ENCODE measurements around the gene CDK5. TPM values are rescaled to one million over a fixed set of nuclear protein-coding genes. Genes with fewer than 3 reads are reported as not detected.

Gene CDK5
- total RNA-seq, 6 donors from 2014 or later, result 2.1 to 14.4 (median 10.1) TPM

DNA sequence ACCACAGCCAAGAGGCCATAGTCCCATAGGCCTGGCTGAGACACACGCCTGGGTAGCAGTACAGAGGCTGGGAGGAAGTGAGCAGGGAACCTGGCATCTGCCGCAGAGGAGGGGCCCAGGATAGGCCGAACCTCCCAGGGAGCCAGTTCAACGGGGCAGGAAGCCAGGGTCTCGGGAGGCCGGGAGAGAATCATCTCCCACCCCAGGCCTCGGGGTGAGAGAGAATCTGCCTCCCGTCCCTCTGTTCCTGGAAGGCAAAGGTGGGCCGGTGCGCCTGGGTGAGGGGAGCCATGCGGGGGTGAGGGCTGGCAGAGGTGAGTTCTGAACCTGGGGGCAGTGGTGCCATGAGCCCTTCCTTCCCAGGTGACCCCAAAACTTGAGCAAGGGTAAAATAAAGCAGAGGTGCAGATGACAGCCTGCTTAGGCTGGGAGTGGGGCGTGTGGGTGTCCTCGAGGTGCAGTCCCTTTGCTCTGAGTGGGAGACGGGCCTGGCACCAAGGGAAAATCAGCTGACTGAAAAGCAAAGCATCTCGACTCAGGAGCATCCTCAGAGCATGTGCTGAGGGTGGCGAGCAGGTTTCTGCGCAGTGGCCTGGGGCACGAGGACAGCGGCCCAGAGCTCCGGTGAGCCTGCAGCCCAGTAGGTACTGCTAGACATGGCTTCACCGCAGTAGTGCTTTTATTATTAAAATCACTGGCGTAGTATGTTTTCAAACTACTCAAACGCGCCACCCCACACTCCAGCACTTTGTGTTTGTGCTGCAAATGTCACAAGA is 44.1 kb upstream of the CDK5 start:
- DNase-seq, result peak in 1 of 2 donors; percentile 38
- TF ChIP-seq POLR2AphosphoS5 (IDR thresholded peaks at IDR 0.05) (no peak), EP300 (IDR thresholded peaks at IDR 0.05) (no peak), POLR2A (IDR thresholded peaks at IDR 0.05) (no peak)
- TF ChIP-seq, protein P1, sequence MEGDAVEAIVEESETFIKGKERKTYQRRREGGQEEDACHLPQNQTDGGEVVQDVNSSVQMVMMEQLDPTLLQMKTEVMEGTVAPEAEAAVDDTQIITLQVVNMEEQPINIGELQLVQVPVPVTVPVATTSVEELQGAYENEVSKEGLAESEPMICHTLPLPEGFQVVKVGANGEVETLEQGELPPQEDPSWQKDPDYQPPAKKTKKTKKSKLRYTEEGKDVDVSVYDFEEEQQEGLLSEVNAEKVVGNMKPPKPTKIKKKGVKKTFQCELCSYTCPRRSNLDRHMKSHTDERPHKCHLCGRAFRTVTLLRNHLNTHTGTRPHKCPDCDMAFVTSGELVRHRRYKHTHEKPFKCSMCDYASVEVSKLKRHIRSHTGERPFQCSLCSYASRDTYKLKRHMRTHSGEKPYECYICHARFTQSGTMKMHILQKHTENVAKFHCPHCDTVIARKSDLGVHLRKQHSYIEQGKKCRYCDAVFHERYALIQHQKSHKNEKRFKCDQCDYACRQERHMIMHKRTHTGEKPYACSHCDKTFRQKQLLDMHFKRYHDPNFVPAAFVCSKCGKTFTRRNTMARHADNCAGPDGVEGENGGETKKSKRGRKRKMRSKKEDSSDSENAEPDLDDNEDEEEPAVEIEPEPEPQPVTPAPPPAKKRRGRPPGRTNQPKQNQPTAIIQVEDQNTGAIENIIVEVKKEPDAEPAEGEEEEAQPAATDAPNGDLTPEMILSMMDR (IDR thresholded peaks at IDR 0.05), result no peak
- peak overlapping the region in 2 of 4 donors; percentile 35 for H3K27ac ChIP-seq
- H3K9me3 ChIP-seq, result no peaks in the 10 kb centered on the region
- WGBS, 2 donors, result 85 to 86% methylated on average over 18 to 23 of the region's 24 CpGs
- no peak overlapping the region for H3K4me3 ChIP-seq
- peaks cover 0 to 33% (median 12%) of the 10 kb centered on the region in 4 donors for H3K4me1 ChIP-seq
- no peaks in the 10 kb centered on the region for H3K27me3 ChIP-seq
- H3K36me3 ChIP-seq, result peaks cover 0 to 8% (median 2%) of the 10 kb centered on the region in 4 donors
- peak; percentile 12 to 28 for ATAC-seq (ENCODE audit: low FRiP score in 2 of 2)

DNA sequence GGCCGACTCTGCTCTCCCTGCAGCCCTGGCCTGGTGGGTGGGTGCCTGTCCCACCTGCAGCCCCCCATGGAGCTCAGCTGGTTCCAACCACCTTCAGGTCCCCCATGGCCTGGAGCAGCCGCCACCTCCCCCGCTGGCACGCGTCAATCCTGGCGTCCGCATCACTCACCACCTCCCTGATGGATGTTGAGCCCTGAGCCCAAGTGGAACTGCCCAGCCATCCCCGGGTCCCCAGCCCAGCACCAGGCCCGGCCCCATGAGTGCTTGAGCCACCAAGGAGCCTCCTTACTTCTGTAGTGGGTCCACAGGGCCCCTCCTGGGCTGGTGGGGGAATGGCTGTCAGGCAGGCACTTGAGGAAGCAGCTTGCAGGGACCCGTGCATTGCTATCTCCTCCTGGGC is 43.2 kb upstream of the CDK5 start:
- Histone ChIP-seq H3K27ac (peak overlapping the region in 1 of 4 donors; percentile 35), H3K9me3 (no peaks in the 10 kb centered on the region), H3K4me1 (peaks cover 0 to 33% (median 13%) of the 10 kb centered on the region in 4 donors), H3K36me3 (peaks cover 0 to 6% (median 2%) of the 10 kb centered on the region in 4 donors), H3K27me3 (no peaks in the 10 kb centered on the region), H3K4me3 (no peak overlapping the region)
- DNase-seq, result peak in 1 of 2 donors; percentile 78
- ATAC-seq (ENCODE audit: low FRiP score in 2 of 2), result peak in 1 of 2 donors; percentile 21
- TF ChIP-seq POLR2AphosphoS5 (IDR thresholded peaks at IDR 0.05), result no peak
- TF ChIP-seq POLR2A (IDR thresholded peaks at IDR 0.05), result no peak
- no peak for TF ChIP-seq EP300 (IDR thresholded peaks at IDR 0.05)
- TF ChIP-seq, protein P1 (IDR thresholded peaks at IDR 0.05), result no peak
- 93% methylated on average over 7 of the region's 10 CpGs; no CpG with 5 or more reads in 1 of the 2 donors for WGBS, 2 donors

DNA sequence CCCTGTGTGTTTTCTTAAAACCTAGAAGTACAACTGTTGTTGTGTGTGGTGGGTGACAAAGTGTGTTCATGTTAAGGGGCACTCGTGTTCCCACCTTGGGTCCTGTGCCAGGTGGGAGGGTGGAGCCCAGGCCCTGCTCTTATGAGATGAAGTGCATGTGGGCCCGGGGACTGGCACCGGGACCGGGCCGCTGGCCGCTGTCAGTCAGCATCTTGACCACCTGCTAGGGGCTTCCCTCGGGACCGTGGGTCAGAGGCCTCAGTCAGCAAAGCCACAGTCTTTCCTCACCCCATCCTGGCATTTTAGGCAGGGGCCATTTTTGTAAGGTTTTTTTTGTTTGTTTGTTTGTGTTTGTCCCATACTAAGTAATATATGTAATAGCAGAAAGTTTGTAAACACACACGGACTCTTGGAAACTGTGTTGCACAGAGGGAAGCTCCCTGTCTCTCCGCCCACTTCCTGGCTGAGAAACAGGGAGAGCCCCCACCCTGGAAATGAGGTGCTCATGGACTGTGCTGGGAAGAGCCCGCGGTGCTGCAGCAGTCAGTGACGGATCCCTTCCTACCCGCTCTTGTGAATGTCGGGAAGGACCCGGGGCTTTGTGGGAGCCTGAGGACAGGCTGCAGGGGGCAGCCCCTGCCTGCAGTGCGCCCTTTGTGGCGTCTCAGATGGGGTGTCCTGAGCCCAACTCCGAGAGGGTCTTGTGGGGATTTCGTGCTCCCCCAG is 42.0 kb upstream of the CDK5 start:
- H3K4me3 ChIP-seq, result no peak overlapping the region
- peaks cover 0 to 6% (median under 1%) of the 10 kb centered on the region in 4 donors for H3K36me3 ChIP-seq
- H3K27me3 ChIP-seq, result no peaks in the 10 kb centered on the region
- peak overlapping the region in 3 of 4 donors; percentile 18 to 78 (median 48) for H3K27ac ChIP-seq
- peak; percentile 12 to 34 for ATAC-seq (ENCODE audit: low FRiP score in 2 of 2)
- WGBS, 2 donors, result 38 to 75% methylated on average over 3 to 20 of the region's 20 CpGs
- H3K4me1 ChIP-seq, result peaks cover 4 to 43% (median 21%) of the 10 kb centered on the region in 4 donors
- TF ChIP-seq POLR2AphosphoS5 (IDR thresholded peaks at IDR 0.05) (peak; percentile 70 to 89), EP300 (IDR thresholded peaks at IDR 0.05) (peak in 3 of 4 donors; percentile 42 to 90 (median 71)), POLR2A (IDR thresholded peaks at IDR 0.05) (no peak)
- TF ChIP-seq, protein P1 (IDR thresholded peaks at IDR 0.05), result no peak
- peak in 1 of 2 donors; percentile 48 for DNase-seq
- no peaks in the 10 kb centered on the region for H3K9me3 ChIP-seq

DNA sequence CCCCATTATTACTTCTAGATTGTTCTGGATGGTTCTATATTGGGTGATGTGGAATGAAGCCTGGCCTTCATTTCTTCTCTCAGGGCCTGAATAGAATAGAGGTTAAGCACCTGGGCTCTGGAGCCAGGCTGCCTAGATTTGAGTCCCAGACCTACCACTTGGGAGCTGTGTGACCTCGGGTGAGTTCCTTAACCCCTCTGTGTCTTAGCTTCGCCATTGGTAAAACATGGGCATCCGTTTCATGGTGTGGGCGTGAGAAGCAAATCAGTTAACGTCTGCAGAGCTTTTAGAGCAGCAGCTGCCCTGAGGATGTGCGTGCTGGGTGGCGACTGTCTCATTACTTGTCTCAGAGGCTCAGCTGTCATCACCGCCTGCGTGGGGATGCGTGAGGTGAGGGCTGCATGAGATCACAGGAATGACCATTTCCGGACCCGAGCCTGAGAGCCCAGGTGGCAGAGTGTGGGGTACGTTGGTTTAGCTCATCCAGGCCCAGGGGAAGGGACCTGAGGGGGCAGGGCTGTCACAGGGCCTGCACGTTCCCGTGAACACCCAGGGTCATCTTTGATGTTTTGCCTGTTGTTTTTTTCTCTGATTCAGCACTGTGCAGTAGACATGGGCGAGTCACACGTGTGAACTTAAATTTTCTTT is 38.3 kb upstream of the CDK5 start:
- no peak for ATAC-seq (ENCODE audit: low FRiP score in 2 of 2)
- no peak for DNase-seq
- H3K4me1 ChIP-seq, result peaks cover 21 to 61% (median 38%) of the 10 kb centered on the region in 4 donors
- peaks cover 0 to 20% (median 2%) of the 10 kb centered on the region in 4 donors for H3K36me3 ChIP-seq
- H3K9me3 ChIP-seq, result no peaks in the 10 kb centered on the region
- WGBS, 2 donors, result 80 to 86% methylated on average over 13 to 17 of the region's 17 CpGs
- H3K27me3 ChIP-seq, result no peaks in the 10 kb centered on the region
- peak overlapping the region in 1 of 4 donors; percentile 44 for H3K27ac ChIP-seq
- TF ChIP-seq POLR2AphosphoS5 (IDR thresholded peaks at IDR 0.05), result no peak
- TF ChIP-seq, protein P1 (IDR thresholded peaks at IDR 0.05), result no peak
- no peak for TF ChIP-seq POLR2A (IDR thresholded peaks at IDR 0.05)
- TF ChIP-seq EP300 (IDR thresholded peaks at IDR 0.05), result no peak
- H3K4me3 ChIP-seq, result no peak overlapping the region

Measured in upper lobe of left lung (tissue), 6 donors.